Measurements from ENCODE around the gene STK16. TPM values are rescaled to one million over a fixed set of nuclear protein-coding genes. Genes with fewer than 3 reads are reported as not detected.

Gene STK16
- polyA plus RNA-seq, 3 donors = 16.7 to 40.7 (median 17.8) TPM

GRCh38 chr2:219206328-219207133 is 38.7 kb upstream of the STK16 start, which contains the start of gene ZFAND2B:
Gene ZFAND2B (plus strand): TSS chr2:219206782. CDS start chr2:219206988, 206 bp downstream.
- Histone ChIP-seq H3K4me3 (replicated peaks in 1 of 3; ENCODE audit: low read depth in 2 of 3, low read length in 3 of 3) (peak within 1 kb of the TSS; percentile 78 to 85 (median 83)), H2AFZ (ENCODE audit: insufficient read depth, low read depth, low read length, poor library complexity, severe bottlenecking) (peak within 1 kb of the TSS; percentile 93), H3K9ac (ENCODE audit: insufficient read depth, low read length, poor library complexity, severe bottlenecking) (peak within 1 kb of the TSS; percentile 78), H3K79me2 (ENCODE audit: insufficient read depth, low read length) (no peaks in the 10 kb centered on the region), H3K4me2 (replicated peaks; ENCODE audit: extremely low read depth, low read length, poor library complexity, severe bottlenecking) (peak within 1 kb of the TSS; percentile 91), H3K27ac (ENCODE audit: low read depth in 1 of 2, low read length in 2 of 2) (peak within 1 kb of the TSS; percentile 79 to 91), H3K27me3 (ENCODE audit: control insufficient read depth in 2 of 2, insufficient read depth in 2 of 2, low read length in 2 of 2) (no peaks in the 10 kb centered on the region), H3K4me1 (ENCODE audit: control insufficient read depth in 1 of 2, insufficient read depth in 2 of 2, low read length in 2 of 2) (peaks cover 19 to 21% of the 10 kb centered on the region in 2 donors), H3K9me3 (replicated peaks in 1 of 2; ENCODE audit: control insufficient read depth in 1 of 2, insufficient read depth in 1 of 2, low read length in 2 of 2) (peaks cover 0 to 4% of the 10 kb centered on the region in 2 donors), H3K36me3 (replicated peaks in 1 of 2; ENCODE audit: control insufficient read depth in 1 of 2, insufficient read depth in 2 of 2, low read length in 2 of 2) (peaks cover 16 to 31% of the 10 kb centered on the region in 2 donors), H4K20me1 (ENCODE audit: insufficient read depth, low read length) (peaks cover 10% of the 10 kb centered on the region)
- peaks cover 39% of the 10 kb centered on the region for H3K4me1 Mint-ChIP-seq
- under 1% methylated on average over 62 of the region's 76 CpGs for WGBS (ENCODE audit: insufficient coverage)
- peak within 1 kb of the TSS; percentile 87 to 96 (median 92) for H3K27ac Mint-ChIP-seq
- intact Hi-C loops (cut with micrococcal nuclease) = loop anchor here in 1 of 2 donors (2.0 kb wide), 1 partner anchor 28 kb away; the partner anchor contains the start of gene RETREG2
- peak; percentile 87 to 91 (median 88) for DNase-seq
- no peak for TF ChIP-seq CTCF (IDR thresholded peaks at IDR 0.05)
- H3K27me3 Mint-ChIP-seq (ENCODE audit: low read depth in 3 of 3) = peaks cover 2 to 3% (median 2%) of the 10 kb centered on the region in 3 donors
- peaks cover 26 to 33% of the 10 kb centered on the region in 2 donors for H3K36me3 Mint-ChIP-seq
- peaks cover 2 to 8% (median 4%) of the 10 kb centered on the region in 7 donors for H3K9me3 Mint-ChIP-seq
- H3K4me3 Mint-ChIP-seq = peak within 1 kb of the TSS; percentile 86 to 98

GRCh38 chr2:219207134-219207883 is 38.0 kb upstream of the STK16 start:
- H3K4me1 Mint-ChIP-seq = peaks cover 39% of the 10 kb centered on the region
- H3K36me3 Mint-ChIP-seq = peaks cover 26 to 35% of the 10 kb centered on the region in 2 donors
- H3K9me3 Mint-ChIP-seq = peaks cover 2 to 8% (median 4%) of the 10 kb centered on the region in 7 donors
- peak overlapping the region in 6 of 7 donors; percentile 81 to 89 (median 86) for H3K27ac Mint-ChIP-seq
- Histone ChIP-seq H3K9ac (ENCODE audit: insufficient read depth, low read length, poor library complexity, severe bottlenecking) (peak overlapping the region; percentile 78), H3K36me3 (replicated peaks in 1 of 2; ENCODE audit: control insufficient read depth in 1 of 2, insufficient read depth in 2 of 2, low read length in 2 of 2) (peaks cover 16 to 31% of the 10 kb centered on the region in 2 donors), H3K4me2 (replicated peaks; ENCODE audit: extremely low read depth, low read length, poor library complexity, severe bottlenecking) (peak overlapping the region; percentile 91), H3K27ac (ENCODE audit: low read depth in 1 of 2, low read length in 2 of 2) (peak overlapping the region; percentile 72 to 91), H3K4me3 (replicated peaks in 1 of 3; ENCODE audit: low read depth in 2 of 3, low read length in 3 of 3) (peak overlapping the region; percentile 78 to 85 (median 83)), H2AFZ (ENCODE audit: insufficient read depth, low read depth, low read length, poor library complexity, severe bottlenecking) (peak overlapping the region; percentile 93), H3K27me3 (ENCODE audit: control insufficient read depth in 2 of 2, insufficient read depth in 2 of 2, low read length in 2 of 2) (no peaks in the 10 kb centered on the region), H3K4me1 (ENCODE audit: control insufficient read depth in 1 of 2, insufficient read depth in 2 of 2, low read length in 2 of 2) (peaks cover 19 to 21% of the 10 kb centered on the region in 2 donors), H4K20me1 (ENCODE audit: insufficient read depth, low read length) (peaks cover 10% of the 10 kb centered on the region), H3K9me3 (replicated peaks in 1 of 2; ENCODE audit: control insufficient read depth in 1 of 2, insufficient read depth in 1 of 2, low read length in 2 of 2) (peaks cover 0 to 4% of the 10 kb centered on the region in 2 donors), H3K79me2 (ENCODE audit: insufficient read depth, low read length) (no peaks in the 10 kb centered on the region)
- 26% methylated on average over 22 of the region's 22 CpGs for WGBS (ENCODE audit: insufficient coverage)
- no peak for DNase-seq
- intact Hi-C loops (cut with micrococcal nuclease) = loop anchor here in 1 of 2 donors (2.0 kb wide), 1 partner anchor 29 kb away; the partner anchor contains the start of gene RETREG2
- H3K27me3 Mint-ChIP-seq (ENCODE audit: low read depth in 3 of 3) = peaks cover under 1 to 2% (median 2%) of the 10 kb centered on the region in 3 donors
- no peak for TF ChIP-seq CTCF (IDR thresholded peaks at IDR 0.05)
- peak overlapping the region; percentile 79 to 86 for H3K4me3 Mint-ChIP-seq
